K562 (cell line): ENCODE data around the gene TPPP. TPM values are rescaled to one million over a fixed set of nuclear protein-coding genes. Genes with fewer than 3 reads are reported as not detected.
A peak's percentile ranks its signal among the peaks of the same experiment; 100 is the strongest.

Experiments used
- ARID1B ChIP-seq: fragments of 450-650 bp; IDR thresholded peaks from 2 replicates; pipeline ENCODE4 v1.6.1; 2016; ENCODE audit warnings: antibody characterized with exemption, mild to moderate bottlenecking, inconsistent platforms
- ARID3A ChIP-seq: IDR thresholded peaks from 2 replicates; pipeline ENCODE4 v1.6.1; 2012; ENCODE audit warnings: low read depth, low read length, improper control_type of control experiment, borderline replicate concordance
- ATF7 ChIP-seq: fragments of 450-650 bp; IDR thresholded peaks from 2 replicates; pipeline ENCODE4 v1.7.1; 2014; ENCODE audit warnings: mild to moderate bottlenecking, moderate library complexity
- CHD7 ChIP-seq: fragments of 200-600 bp; sonication (generic); IDR thresholded peaks from one replicate; pipeline ENCODE4 v1.6.1; 2012; ENCODE audit warnings: mild to moderate bottlenecking, low read depth, low read length, inconsistent platforms
- ETV5 ChIP-seq: sonication (generic); formaldehyde crosslinking; IDR thresholded peaks from 2 replicates; pipeline ENCODE4 v1.4.0; 2020; ENCODE audit warnings: low read depth, mild to moderate bottlenecking, missing genetic modification reagents
- HEY1 ChIP-seq: fragments of 250-450 bp; sonication (Bioruptor Pico); IDR thresholded peaks from 2 replicates; pipeline ENCODE4 v1.5.0; 2020; ENCODE audit warnings: mild to moderate bottlenecking, moderate library complexity, borderline replicate concordance
- LARP7 ChIP-seq: fragments of 450-650 bp; IDR thresholded peaks from 2 replicates; pipeline ENCODE4 v1.6.1; 2016
- MECOM ChIP-seq: fragments of 250-450 bp; sonication (Bioruptor Pico); IDR thresholded peaks from 2 replicates; pipeline ENCODE4 v1.8.0; 2022; ENCODE audit warnings: inconsistent platforms
- RBM34 ChIP-seq: fragments of 200-400 bp; formaldehyde crosslinking; IDR thresholded peaks from 2 replicates; pipeline ENCODE4 v1.6.1; 2018; ENCODE audit warnings: low read length, borderline replicate concordance; ENCODE audit not compliant: insufficient read depth
- RCOR1 ChIP-seq, 2 experiments: IDR thresholded peaks; 2 replicates each; pipeline ENCODE4 v1.6.1; 2012; ENCODE audit warnings: low read depth in 2 of 2, low read length in 2 of 2, borderline replicate concordance in 1 of 2, improper control_type of control experiment in 1 of 2
- SMAD4 ChIP-seq: fragments of 250-450 bp; sonication (Bioruptor Pico); conservative IDR thresholded peaks from 2 replicates; pipeline ENCODE4 v1.8.0; 2021; ENCODE audit warnings: inconsistent platforms, mild to moderate bottlenecking, moderate library complexity
- SNAPC5 ChIP-seq: fragments of 250-450 bp; sonication (Bioruptor Pico); IDR thresholded peaks from 2 replicates; pipeline ENCODE4 v1.8.0; 2021; ENCODE audit warnings: moderate library complexity, mild to moderate bottlenecking, inconsistent platforms
- ZNF449 ChIP-seq: fragments of 250-450 bp; sonication (Bioruptor Pico); IDR thresholded peaks from 2 replicates; pipeline ENCODE4 v1.8.0; 2022; ENCODE audit warnings: moderate library complexity, mild to moderate bottlenecking, inconsistent platforms
- polyA plus RNA-seq, 8 experiments: library from polyadenylated mRNA; depleted of rRNA in 4 of 8; stranded (reverse) in 5 of 8; unstranded in 3 of 8; fragments of >200 nt; fragmentation: Nextera tagmentation in 2 of 8; fragmentation: Illumina TruSeq in 1 of 8; extraction: Ambion mirVana in 2 of 8; extraction: Trizol in 1 of 8; gene quantifications; 2 replicates each; pipeline versions ENCODE4 v1.2.1 to v1.2.3, GENCODE V29; 2011 to 2014; ENCODE audit warnings: inconsistent platforms in 1 of 8, missing spikeins in 1 of 8
- total RNA-seq, 7 experiments: library from RNA; depleted of rRNA in 6 of 7; stranded (reverse); fragments of >200 nt in 6 of 7; fragmentation: Illumina TruSeq in 2 of 7; extraction: Trizol in 2 of 7; gene quantifications; 2 replicates each; pipeline versions ENCODE4 v1.2.1 to v1.2.3, GENCODE V29; 2011 to 2021; ENCODE audit warnings: low replicate concordance in 1 of 7

Gene TPPP
- total and polyA plus RNA-seq, 9 of the 15 experiments (the other 6 are each of a cell fraction or from before 2014, with no cell fraction given), result 0.01 to 0.07 (median 0.03) TPM; not detected in 6

GRCh38 chr5:611731-612486 is 81.2 kb downstream of the TPPP start, which contains the start of gene CEP72 (continued):
- TF ChIP-seq CHD7 (no peak), RBM34 (no peak), HEY1 (CRISPR knock-in tag) (no peak), MECOM (CRISPR knock-in tag) (no peak), SNAPC5 (no peak), ARID3A (no peak), ATF7 (peak; percentile 85), LARP7 (no peak), SMAD4 (CRISPR knock-in tag) (0 out of 2 replicates have a peak, but pooled peaks have one; percentile 13), ETV5 (CRISPR knock-in tag) (no peak), ARID1B (no peak), RCOR1 (IDR thresholded peaks at IDR 0.05; ENCODE audit: borderline replicate concordance in 1 of 2, low read depth in 2 of 2, low read length in 2 of 2) (no peak), ZNF449 (CRISPR knock-in tag) (no peak)
